HepG2 (cell line): ENCODE data around the gene ABCC3. TPM values are rescaled to one million over a fixed set of nuclear protein-coding genes. Genes with fewer than 3 reads are reported as not detected.
A peak's percentile ranks its signal among the peaks of the same experiment; 100 is the strongest.

Experiments used
- ATM ChIP-seq: fragments of 450-650 bp; IDR thresholded peaks from 2 replicates; pipeline ENCODE4 v1.7.1; 2017; ENCODE audit warnings: mild to moderate bottlenecking, borderline replicate concordance
- HNRNPK ChIP-seq: fragments of 200-400 bp; formaldehyde crosslinking; IDR thresholded peaks from 2 replicates; pipeline ENCODE4 v1.6.1; 2018; ENCODE audit warnings: low read length, low read depth, moderate library complexity, mild to moderate bottlenecking; ENCODE audit not compliant: poor library complexity, severe bottlenecking
- KDM5A ChIP-seq: fragments of 200-600 bp; sonication (generic); IDR thresholded peaks from 2 replicates; pipeline ENCODE4 v1.7.0; 2018; ENCODE audit warnings: antibody characterized with exemption, mild to moderate bottlenecking, low read length, borderline replicate concordance
- MATR3 ChIP-seq: sonication (generic); formaldehyde crosslinking; IDR thresholded peaks from 2 replicates; pipeline ENCODE4 v1.4.0; 2020; ENCODE audit warnings: missing genetic modification reagents
- MED13 ChIP-seq: sonication (generic); formaldehyde crosslinking; IDR thresholded peaks from 2 replicates; pipeline ENCODE4 v1.5.0; 2020; ENCODE audit warnings: missing genetic modification reagents
- MED8 ChIP-seq: sonication (generic); formaldehyde crosslinking; IDR thresholded peaks from 2 replicates; pipeline ENCODE4 v1.8.1; 2023; ENCODE audit warnings: mild to moderate bottlenecking, missing genetic modification reagents; ENCODE audit not compliant: insufficient replicate concordance
- NCOA1 ChIP-seq: sonication (generic); formaldehyde crosslinking; IDR thresholded peaks from 2 replicates; pipeline ENCODE4 v1.9.0; 2021; ENCODE audit warnings: missing genetic modification reagents
- RBM39 ChIP-seq: fragments of 200-400 bp; formaldehyde crosslinking; IDR thresholded peaks from one replicate; pipeline ENCODE4 v1.6.1; 2018; ENCODE audit warnings: antibody characterized with exemption, mild to moderate bottlenecking, low read depth, low read length; ENCODE audit not compliant: poor library complexity, severe bottlenecking
- RFX5 ChIP-seq: IDR thresholded peaks from 2 replicates; pipeline ENCODE4 v1.6.1; 2011; ENCODE audit warnings: low read depth, low read length, improper control_type of control experiment
- SOX6 ChIP-seq, 2 experiments: fragments of 450-650 bp in 1 of 2; sonication (generic) in 1 of 2; formaldehyde crosslinking in 1 of 2; IDR thresholded peaks; 2 replicates each; pipeline versions ENCODE4 v1.4.0 to v1.6.1; 2017 to 2020; ENCODE audit warnings: antibody characterized with exemption in 1 of 2, mild to moderate bottlenecking in 1 of 2, missing genetic modification reagents in 1 of 2
- YEATS4 ChIP-seq: sonication (generic); formaldehyde crosslinking; IDR thresholded peaks from 2 replicates; pipeline ENCODE4 v1.4.0; 2020; ENCODE audit warnings: missing genetic modification reagents, borderline replicate concordance
- ZSCAN20 ChIP-seq: sonication (generic); formaldehyde crosslinking; IDR thresholded peaks from 2 replicates; pipeline ENCODE4 v1.4.0; 2020; ENCODE audit warnings: missing genetic modification reagents, mild to moderate bottlenecking, borderline replicate concordance
- polyA plus RNA-seq, 8 experiments: library from polyadenylated mRNA; depleted of rRNA in 3 of 8; stranded (reverse) in 7 of 8; unstranded in 1 of 8; fragments of >200 nt; fragmentation: Illumina TruSeq in 4 of 8; extraction: Trizol in 4 of 8; gene quantifications; 2 replicates each; pipeline versions ENCODE4 v1.2.1 to v1.2.3, GENCODE V29; 2011 to 2016; ENCODE audit warnings: low read depth in 4 of 8, missing spikeins in 1 of 8, mixed read lengths in 1 of 8; ENCODE audit not compliant: insufficient read depth in 1 of 8
- total RNA-seq, 5 experiments: library from RNA; depleted of rRNA; stranded (reverse); fragments of >200 nt; fragmentation: Illumina TruSeq; extraction: Trizol; gene quantifications; 2 replicates each; pipeline ENCODE4 v1.2.3, GENCODE V29; 2016; ENCODE audit warnings: low read depth in 1 of 5
- TF ChIP-seq, protein P1 (sequence below): sonication (generic); formaldehyde crosslinking; IDR thresholded peaks from 2 replicates; pipeline ENCODE4 v1.4.0; 2020; ENCODE audit warnings: missing genetic modification reagents
- TF ChIP-seq, protein P2 (sequence below): sonication (generic); formaldehyde crosslinking; IDR thresholded peaks from 2 replicates; pipeline ENCODE4 v1.4.0; 2020; ENCODE audit warnings: missing genetic modification reagents
- TF ChIP-seq, protein P3 (sequence below): sonication (generic); formaldehyde crosslinking; IDR thresholded peaks from 2 replicates; pipeline ENCODE4 v1.4.0; 2020; ENCODE audit warnings: mild to moderate bottlenecking, missing genetic modification reagents
- TF ChIP-seq, protein P4 (sequence below): sonication (generic); formaldehyde crosslinking; IDR thresholded peaks from 2 replicates; pipeline ENCODE4 v1.4.0; 2020; ENCODE audit warnings: missing genetic modification reagents
- TF ChIP-seq, protein P5 (sequence below): sonication (generic); formaldehyde crosslinking; IDR thresholded peaks from 2 replicates; pipeline ENCODE4 v1.4.0; 2020; ENCODE audit warnings: missing genetic modification reagents, borderline replicate concordance

The ABCC3 gene
- total and polyA plus RNA-seq, 2 of the 13 experiments (the other 11 are each of a cell fraction or from before 2014, with no cell fraction given) = 25.2 to 50.7 TPM

DNA sequence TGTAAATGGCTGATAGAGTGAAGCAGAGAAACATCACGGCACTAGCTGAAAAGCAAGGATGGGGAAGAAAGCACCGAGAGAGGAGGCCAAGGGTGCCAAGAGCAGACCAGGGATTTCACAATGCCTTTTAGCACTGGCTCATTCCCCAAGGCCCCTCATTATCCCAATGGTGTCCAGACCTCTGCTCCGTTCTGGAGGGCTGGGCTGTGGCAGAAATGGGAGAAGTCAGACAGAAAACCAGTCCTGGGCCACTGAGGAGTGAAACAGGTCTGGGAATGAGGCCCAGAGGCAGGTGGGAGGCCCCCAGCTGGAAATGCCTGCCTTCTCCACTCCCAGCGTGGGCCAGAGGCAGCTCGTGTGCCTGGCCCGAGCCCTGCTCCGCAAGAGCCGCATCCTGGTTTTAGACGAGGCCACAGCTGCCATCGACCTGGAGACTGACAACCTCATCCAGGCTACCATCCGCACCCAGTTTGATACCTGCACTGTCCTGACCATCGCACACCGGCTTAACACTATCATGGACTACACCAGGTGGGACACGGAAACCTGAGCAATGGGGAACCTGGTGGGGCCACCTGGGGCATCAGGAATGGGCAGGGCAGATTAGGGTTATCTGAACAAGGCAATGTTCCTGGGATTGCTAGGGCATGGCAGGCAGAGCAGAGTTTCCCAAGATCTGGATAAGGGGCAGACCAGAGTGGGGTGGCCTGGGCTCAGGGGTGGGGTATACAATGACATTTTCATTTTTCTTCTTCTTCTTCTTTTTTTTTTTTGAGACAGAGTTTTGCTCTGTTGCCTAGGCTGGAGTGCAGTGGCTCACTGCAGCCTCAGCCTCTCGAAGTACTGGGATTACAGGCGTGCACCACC, 52.8 kb downstream of the ABCC3 start (continued):
- TF ChIP-seq, protein P1, sequence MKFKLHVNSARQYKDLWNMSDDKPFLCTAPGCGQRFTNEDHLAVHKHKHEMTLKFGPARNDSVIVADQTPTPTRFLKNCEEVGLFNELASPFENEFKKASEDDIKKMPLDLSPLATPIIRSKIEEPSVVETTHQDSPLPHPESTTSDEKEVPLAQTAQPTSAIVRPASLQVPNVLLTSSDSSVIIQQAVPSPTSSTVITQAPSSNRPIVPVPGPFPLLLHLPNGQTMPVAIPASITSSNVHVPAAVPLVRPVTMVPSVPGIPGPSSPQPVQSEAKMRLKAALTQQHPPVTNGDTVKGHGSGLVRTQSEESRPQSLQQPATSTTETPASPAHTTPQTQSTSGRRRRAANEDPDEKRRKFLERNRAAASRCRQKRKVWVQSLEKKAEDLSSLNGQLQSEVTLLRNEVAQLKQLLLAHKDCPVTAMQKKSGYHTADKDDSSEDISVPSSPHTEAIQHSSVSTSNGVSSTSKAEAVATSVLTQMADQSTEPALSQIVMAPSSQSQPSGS = no peak; the same call in 1 of the 2 replicates
- TF ChIP-seq, protein P2, sequence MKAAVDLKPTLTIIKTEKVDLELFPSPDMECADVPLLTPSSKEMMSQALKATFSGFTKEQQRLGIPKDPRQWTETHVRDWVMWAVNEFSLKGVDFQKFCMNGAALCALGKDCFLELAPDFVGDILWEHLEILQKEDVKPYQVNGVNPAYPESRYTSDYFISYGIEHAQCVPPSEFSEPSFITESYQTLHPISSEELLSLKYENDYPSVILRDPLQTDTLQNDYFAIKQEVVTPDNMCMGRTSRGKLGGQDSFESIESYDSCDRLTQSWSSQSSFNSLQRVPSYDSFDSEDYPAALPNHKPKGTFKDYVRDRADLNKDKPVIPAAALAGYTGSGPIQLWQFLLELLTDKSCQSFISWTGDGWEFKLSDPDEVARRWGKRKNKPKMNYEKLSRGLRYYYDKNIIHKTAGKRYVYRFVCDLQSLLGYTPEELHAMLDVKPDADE = 0 out of 2 replicates have a peak, but pooled peaks have one; percentile 58
- TF ChIP-seq HNRNPK (no peak), KDM5A (no peak), NCOA1 (CRISPR knock-in tag) (no peak), RBM39 (peak; percentile 48), RFX5 (no peak), ZSCAN20 (CRISPR knock-in tag) (peak; percentile 69; the same call in 1 of the 2 replicates), SOX6 (IDR thresholded peaks at IDR 0.05) (no peak), SOX6 (CRISPR knock-in tag; IDR thresholded peaks at IDR 0.05) (peak; percentile 9; the same call in 1 of the 2 replicates), MED8 (CRISPR knock-in tag) (no peak), MED13 (CRISPR knock-in tag) (no peak), MATR3 (CRISPR knock-in tag) (no peak), YEATS4 (CRISPR knock-in tag) (peak; percentile 75; the same call in 1 of the 2 replicates), ATM (no peak)
- TF ChIP-seq, protein P3, sequence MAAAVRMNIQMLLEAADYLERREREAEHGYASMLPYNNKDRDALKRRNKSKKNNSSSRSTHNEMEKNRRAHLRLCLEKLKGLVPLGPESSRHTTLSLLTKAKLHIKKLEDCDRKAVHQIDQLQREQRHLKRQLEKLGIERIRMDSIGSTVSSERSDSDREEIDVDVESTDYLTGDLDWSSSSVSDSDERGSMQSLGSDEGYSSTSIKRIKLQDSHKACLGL (CRISPR knock-in tag) = 0 out of 2 replicates have a peak, but pooled peaks have one; percentile 33
- TF ChIP-seq, protein P4, sequence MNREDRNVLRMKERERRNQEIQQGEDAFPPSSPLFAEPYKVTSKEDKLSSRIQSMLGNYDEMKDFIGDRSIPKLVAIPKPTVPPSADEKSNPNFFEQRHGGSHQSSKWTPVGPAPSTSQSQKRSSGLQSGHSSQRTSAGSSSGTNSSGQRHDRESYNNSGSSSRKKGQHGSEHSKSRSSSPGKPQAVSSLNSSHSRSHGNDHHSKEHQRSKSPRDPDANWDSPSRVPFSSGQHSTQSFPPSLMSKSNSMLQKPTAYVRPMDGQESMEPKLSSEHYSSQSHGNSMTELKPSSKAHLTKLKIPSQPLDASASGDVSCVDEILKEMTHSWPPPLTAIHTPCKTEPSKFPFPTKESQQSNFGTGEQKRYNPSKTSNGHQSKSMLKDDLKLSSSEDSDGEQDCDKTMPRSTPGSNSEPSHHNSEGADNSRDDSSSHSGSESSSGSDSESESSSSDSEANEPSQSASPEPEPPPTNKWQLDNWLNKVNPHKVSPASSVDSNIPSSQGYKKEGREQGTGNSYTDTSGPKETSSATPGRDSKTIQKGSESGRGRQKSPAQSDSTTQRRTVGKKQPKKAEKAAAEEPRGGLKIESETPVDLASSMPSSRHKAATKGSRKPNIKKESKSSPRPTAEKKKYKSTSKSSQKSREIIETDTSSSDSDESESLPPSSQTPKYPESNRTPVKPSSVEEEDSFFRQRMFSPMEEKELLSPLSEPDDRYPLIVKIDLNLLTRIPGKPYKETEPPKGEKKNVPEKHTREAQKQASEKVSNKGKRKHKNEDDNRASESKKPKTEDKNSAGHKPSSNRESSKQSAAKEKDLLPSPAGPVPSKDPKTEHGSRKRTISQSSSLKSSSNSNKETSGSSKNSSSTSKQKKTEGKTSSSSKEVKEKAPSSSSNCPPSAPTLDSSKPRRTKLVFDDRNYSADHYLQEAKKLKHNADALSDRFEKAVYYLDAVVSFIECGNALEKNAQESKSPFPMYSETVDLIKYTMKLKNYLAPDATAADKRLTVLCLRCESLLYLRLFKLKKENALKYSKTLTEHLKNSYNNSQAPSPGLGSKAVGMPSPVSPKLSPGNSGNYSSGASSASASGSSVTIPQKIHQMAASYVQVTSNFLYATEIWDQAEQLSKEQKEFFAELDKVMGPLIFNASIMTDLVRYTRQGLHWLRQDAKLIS = no peak; the same call in 1 of the 2 replicates
- TF ChIP-seq, protein P5, sequence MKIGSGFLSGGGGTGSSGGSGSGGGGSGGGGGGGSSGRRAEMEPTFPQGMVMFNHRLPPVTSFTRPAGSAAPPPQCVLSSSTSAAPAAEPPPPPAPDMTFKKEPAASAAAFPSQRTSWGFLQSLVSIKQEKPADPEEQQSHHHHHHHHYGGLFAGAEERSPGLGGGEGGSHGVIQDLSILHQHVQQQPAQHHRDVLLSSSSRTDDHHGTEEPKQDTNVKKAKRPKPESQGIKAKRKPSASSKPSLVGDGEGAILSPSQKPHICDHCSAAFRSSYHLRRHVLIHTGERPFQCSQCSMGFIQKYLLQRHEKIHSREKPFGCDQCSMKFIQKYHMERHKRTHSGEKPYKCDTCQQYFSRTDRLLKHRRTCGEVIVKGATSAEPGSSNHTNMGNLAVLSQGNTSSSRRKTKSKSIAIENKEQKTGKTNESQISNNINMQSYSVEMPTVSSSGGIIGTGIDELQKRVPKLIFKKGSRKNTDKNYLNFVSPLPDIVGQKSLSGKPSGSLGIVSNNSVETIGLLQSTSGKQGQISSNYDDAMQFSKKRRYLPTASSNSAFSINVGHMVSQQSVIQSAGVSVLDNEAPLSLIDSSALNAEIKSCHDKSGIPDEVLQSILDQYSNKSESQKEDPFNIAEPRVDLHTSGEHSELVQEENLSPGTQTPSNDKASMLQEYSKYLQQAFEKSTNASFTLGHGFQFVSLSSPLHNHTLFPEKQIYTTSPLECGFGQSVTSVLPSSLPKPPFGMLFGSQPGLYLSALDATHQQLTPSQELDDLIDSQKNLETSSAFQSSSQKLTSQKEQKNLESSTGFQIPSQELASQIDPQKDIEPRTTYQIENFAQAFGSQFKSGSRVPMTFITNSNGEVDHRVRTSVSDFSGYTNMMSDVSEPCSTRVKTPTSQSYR (CRISPR knock-in tag) = no peak
